ENCODE measurements around the gene SPRR2E. TPM values are rescaled to one million over a fixed set of nuclear protein-coding genes. Genes with fewer than 3 reads are reported as not detected.
"Not testable (repeated sequence)": the region's sequence is repeated elsewhere in the genome, so short reads cannot be mapped to it uniquely, and the experiment has no call there.

Gene SPRR2E
- total RNA-seq, 1 donor from 2014 or later, result not detected

- H3K4me1 Mint-ChIP-seq (ENCODE audit: low read depth); intact Hi-C loops (cut with micrococcal nuclease): not testable (repeated sequence)
Measured at GRCh38 chr1:153056111-153056510, 38.2 kb downstream of the SPRR2E start.

GRCh38 chr1:153049211-153049610, 45.1 kb downstream of the SPRR2E start:
- Mint-ChIP-seq H3K4me1 (ENCODE audit: low read depth) (no peaks in the 10 kb centered on the region), H3K4me3 (no peak overlapping the region), H3K27ac (no peak overlapping the region), H3K9me3 (no peaks in the 10 kb centered on the region), H3K36me3 (ENCODE audit: low read depth) (no peaks in the 10 kb centered on the region), H3K27me3 (ENCODE audit: insufficient read depth) (peaks cover 14% of the 10 kb centered on the region)
- no peak for DNase-seq (ENCODE audit: low spot score)
- intact Hi-C loops (cut with micrococcal nuclease), result no loop called here

More at GRCh38 chr1:153056111-153056510, 38.2 kb downstream of the SPRR2E start:
- peaks cover 13% of the 10 kb centered on the region for H3K27me3 Mint-ChIP-seq (ENCODE audit: insufficient read depth)
- H3K4me3 Mint-ChIP-seq; H3K36me3 Mint-ChIP-seq (ENCODE audit: low read depth); H3K9me3 Mint-ChIP-seq; H3K27ac Mint-ChIP-seq; DNase-seq (ENCODE audit: low spot score): not testable (repeated sequence)

Other genes with a start within 250 kb of the SPRR2E start
- not detected in 2 replicates for gene LCE7A, start 234.5 kb downstream of the SPRR2E start, total RNA-seq
- not detected in 2 replicates for gene SMCP, start 216.2 kb downstream of the SPRR2E start, total RNA-seq
- not detected in 2 replicates for gene IVL, start 186.0 kb downstream of the SPRR2E start, total RNA-seq
- not detected in 2 replicates for gene SPRR5, start 147.3 kb downstream of the SPRR2E start, total RNA-seq
- gene SPRR4, start 123.9 kb downstream of the SPRR2E start, total RNA-seq, result not detected in 2 replicates
- gene SPRR1A, start 110.4 kb downstream of the SPRR2E start, total RNA-seq, result not detected in 2 replicates
- not detected in 2 replicates for gene SPRR3, start 92.8 kb downstream of the SPRR2E start, total RNA-seq
- gene SPRR1B, start 63.3 kb downstream of the SPRR2E start, total RNA-seq, result not detected in 2 replicates
- gene SPRR2D, start 53.4 kb downstream of the SPRR2E start, total RNA-seq, result not detected in 2 replicates
- gene SPRR2A, start 37.0 kb downstream of the SPRR2E start, total RNA-seq, result not detected in 2 replicates
- not detected in 2 replicates for gene SPRR2B, start 22.9 kb downstream of the SPRR2E start, total RNA-seq
- gene SPRR2F, start 19.0 kb upstream of the SPRR2E start, total RNA-seq, result not detected in 2 replicates
- gene SPRR2G, start 56.4 kb upstream of the SPRR2E start, total RNA-seq, result not detected in 2 replicates
- not detected in 2 replicates for gene LELP1, start 108.9 kb upstream of the SPRR2E start, total RNA-seq
- not detected in 2 replicates for gene PRR9, start 123.1 kb upstream of the SPRR2E start, total RNA-seq
- not detected in 2 replicates for gene LORICRIN, start 165.2 kb upstream of the SPRR2E start, total RNA-seq
- gene PGLYRP3, start 218.4 kb upstream of the SPRR2E start, total RNA-seq, result not detected in 2 replicates

Measured in activated T-helper 1 cell treated with anti-CD3 and anti-CD28 coated beads, Interleukin-12 subunit alpha, Interleukin-12 subunit beta, Interleukin-2, Interleukin-4 antibody, amounts not matched to agents 30 ng/mL and 10 ng/mL and 1 ng/mL, durations not matched to agents 14 hours and 24 hours and 36 hours (primary cell).